B cell (primary cell): ENCODE measurements around the gene NELL1. TPM values are rescaled to one million over a fixed set of nuclear protein-coding genes. Genes with fewer than 3 reads are reported as not detected.

ENCODE experiments used
- ATAC-seq: fragments of 200-7000 bp; cut with Tn5 transposase; one replicate; pipeline ENCODE4 v1.10.0; 2021; ENCODE audit warnings: low read depth, mild to moderate bottlenecking, moderate number of reproducible peaks, moderate library complexity
- CTCF ChIA-PET: fragments of 350-600 bp; sonication (Branson Sonifier 250); formaldehyde crosslinking; loops from one replicate; lab custom pipeline; 2021; ENCODE audit warnings: antibody characterized with exemption, inconsistent platforms; lab: Charles Lee
- POLR2A ChIA-PET: fragments of 350-600 bp; sonication (Branson Sonifier 250); formaldehyde crosslinking; loops from one replicate; lab custom pipeline; 2021; ENCODE audit warnings: antibody characterized with exemption; lab: Charles Lee
- DNase-seq: peaks from one replicate; pipeline ENCODE4 v3.0.0; 2013
- H2AFZ ChIP-seq: 2 replicates; pipeline ENCODE4 v1.6.1; 2012; ENCODE audit warnings: mild to moderate bottlenecking, low read depth, low read length; ENCODE audit not compliant: insufficient read depth, poor library complexity, severe bottlenecking
- H3K27ac ChIP-seq, 2 donors: 1 replicate in 1 of 2; 2 replicates in 1 of 2; pipeline ENCODE4 v1.5.1; 2012 to 2013; ENCODE audit warnings: low read length in 2 of 2, mild to moderate bottlenecking in 2 of 2, moderate library complexity in 1 of 2
- H3K27me3 ChIP-seq, 4 experiments: fragments of 200-600 bp in 1 of 4; sonication (generic) in 1 of 4; replicated peaks in 1 of 4; 1 replicate in 2 of 4; 2 replicates in 2 of 4; pipeline versions ENCODE4 v1.6.1 to v1.7.0; 2013 to 2016; ENCODE audit warnings: low read length in 3 of 4, mild to moderate bottlenecking in 2 of 4, mixed read lengths in 1 of 4, moderate library complexity in 1 of 4; ENCODE audit not compliant: insufficient read depth in 4 of 4, control insufficient read depth in 3 of 4; ENCODE audit errors: control extremely low read depth in 1 of 4
- H3K36me3 ChIP-seq, 2 experiments: replicated peaks in 1 of 2; 1 replicate in 1 of 2; 2 replicates in 1 of 2; pipeline versions ENCODE4 v1.6.1 to v1.7.1; 2013; ENCODE audit warnings: low read length in 1 of 2; ENCODE audit not compliant: insufficient read depth in 2 of 2, control insufficient read depth in 1 of 2; ENCODE audit errors: control extremely low read depth in 1 of 2, extremely low read depth in 1 of 2
- H3K4me1 ChIP-seq, 2 donors: fragments of 200-600 bp in 1 of 2; sonication (generic) in 1 of 2; 1 replicate in 1 of 2; 2 replicates in 1 of 2; pipeline versions ENCODE4 v1.5.1 to v1.6.1; 2013 to 2017; ENCODE audit warnings: low read length in 2 of 2; ENCODE audit not compliant: control insufficient read depth in 2 of 2, insufficient read depth in 2 of 2
- H3K4me2 ChIP-seq: replicated peaks from 2 replicates; pipeline ENCODE3; 2012; ENCODE audit warnings: mild to moderate bottlenecking, low read depth, low read length; ENCODE audit not compliant: poor library complexity, severe bottlenecking
- H3K4me3 ChIP-seq, 5 experiments: fragments of 200-600 bp in 1 of 5; sonication (generic) in 1 of 5; 1 replicate in 3 of 5; 2 replicates in 2 of 5; pipeline versions ENCODE4 v1.5.1 to v1.7.0; 2011 to 2016; ENCODE audit warnings: low read length in 4 of 5, mild to moderate bottlenecking in 4 of 5, low read depth in 2 of 5, control low read depth in 1 of 5, moderate library complexity in 1 of 5; ENCODE audit not compliant: insufficient read depth in 1 of 5; ENCODE audit errors: control extremely low read depth in 1 of 5, extremely low read depth in 1 of 5
- H3K79me2 ChIP-seq: fragments of 200-600 bp; sonication (generic); one replicate; pipeline ENCODE4 v1.6.0; 2016; ENCODE audit warnings: low read length; ENCODE audit not compliant: control insufficient read depth, insufficient read depth
- H3K9ac ChIP-seq: fragments of 200-600 bp; sonication (generic); 2 replicates; pipeline ENCODE4 v1.6.1; 2017; ENCODE audit warnings: mild to moderate bottlenecking, low read length, moderate library complexity
- H3K9me3 ChIP-seq, 3 donors: one replicate each; pipeline versions ENCODE4 v1.6.1 to v1.7.1; 2013; ENCODE audit warnings: low read length in 2 of 3; ENCODE audit not compliant: control insufficient read depth in 2 of 3, insufficient read depth in 1 of 3; ENCODE audit errors: control extremely low read depth in 1 of 3
- H4K20me1 ChIP-seq: 2 replicates; pipeline ENCODE4 v1.6.0; 2012; ENCODE audit warnings: mild to moderate bottlenecking, low read length; ENCODE audit not compliant: insufficient read depth, control insufficient read depth, poor library complexity, severe bottlenecking
- H3K27ac Mint-ChIP-seq: one replicate; pipeline ENCODE4 v1.8.0; 2021; ENCODE audit warnings: mixed read lengths
- H3K27me3 Mint-ChIP-seq: one replicate; pipeline ENCODE4 v1.8.0; 2021; ENCODE audit warnings: mixed read lengths
- H3K4me1 Mint-ChIP-seq: one replicate; pipeline ENCODE4 v1.8.0; 2021; ENCODE audit warnings: mixed read lengths
- H3K4me3 Mint-ChIP-seq: one replicate; pipeline ENCODE4 v1.8.0; 2021; ENCODE audit warnings: mixed read lengths
- H3K9me3 Mint-ChIP-seq: one replicate; pipeline ENCODE4 v1.8.0; 2022; ENCODE audit warnings: mixed read lengths; ENCODE audit not compliant: insufficient read depth
- CTCF ChIP-seq: fragments of 200-600 bp; IDR thresholded peaks from one replicate; pipeline ENCODE4 v1.8.0; 2022; ENCODE audit warnings: antibody characterized with exemption, mild to moderate bottlenecking
- EZH2 ChIP-seq: IDR thresholded peaks from 2 replicates; pipeline ENCODE4 v1.6.1; 2012; ENCODE audit warnings: borderline replicate concordance, low read depth, mild to moderate bottlenecking, moderate library complexity, low read length; ENCODE audit not compliant: insufficient read depth, poor library complexity, severe bottlenecking
- whole genome bisulfite sequencing: methylation state at CpG from one replicate; pipeline ENCODE4 v1.1.5; 2013; ENCODE audit warnings: missing lambda C conversion rate; ENCODE audit not compliant: insufficient coverage; 5-methylcytosine and 5-hydroxymethylcytosine counted together
- intact Hi-C: fragments of 100-400 bp; cut with micrococcal nuclease; formaldehyde crosslinking; loops from one replicate; pipeline ENCODE4 v1.10.0; 2022
- polyA plus RNA-seq: library from polyadenylated mRNA; depleted of rRNA; stranded (reverse); fragments of >200 nt; gene quantifications from 2 replicates; pipeline ENCODE4 v1.2.3, GENCODE V29; 2012
- total RNA-seq, 2 donors: library from RNA; stranded (reverse); fragments of 120-200 nt in 1 of 2; gene quantifications; 1 replicate in 1 of 2; 2 replicates in 1 of 2; pipeline versions ENCODE4 v1.2.3 to v1.2.4, GENCODE V29; 2013 to 2022

Gene NELL1
- total and polyA plus RNA-seq, 2 donors (not counting 1 experiment from before 2014, with no cell fraction given) = not detected

- H3K27ac Mint-ChIP-seq = no peak overlapping the region
- no peaks in the 10 kb centered on the region for H3K4me1 ChIP-seq
- ATAC-seq = no peak
- no peak overlapping the region for H3K9ac ChIP-seq
- no peak overlapping the region for H3K4me3 Mint-ChIP-seq
- no peaks in the 10 kb centered on the region for H4K20me1 ChIP-seq
- H3K27ac ChIP-seq = no peak overlapping the region
- no peaks in the 10 kb centered on the region for H3K27me3 Mint-ChIP-seq
- DNase-seq = no peak
- intact Hi-C loops = no loop called here
- no peaks in the 10 kb centered on the region for H3K79me2 ChIP-seq
- no peak overlapping the region for H3K4me3 ChIP-seq
- no peaks in the 10 kb centered on the region for H3K36me3 ChIP-seq
- POLR2A ChIA-PET = no interaction called here
- H2AFZ ChIP-seq = no peak overlapping the region
- CTCF ChIA-PET = no interaction called here
- H3K4me1 Mint-ChIP-seq = no peaks in the 10 kb centered on the region
- H3K9me3 ChIP-seq = peaks cover 0 to 7% (median 0%) of the 10 kb centered on the region in 3 donors
- H3K9me3 Mint-ChIP-seq = peaks cover 9% of the 10 kb centered on the region
- 100% methylated on average over 1 of the region's 2 CpGs for WGBS
- TF ChIP-seq CTCF = no peak
- no peak for TF ChIP-seq EZH2
- no peaks in the 10 kb centered on the region for H3K27me3 ChIP-seq
- no peak overlapping the region for H3K4me2 ChIP-seq
These were observed 820.2 kb downstream of the NELL1 start for GRCh38 chr11:21489416-21490115.

- H3K27ac ChIP-seq = no peak overlapping the region
- no peaks in the 10 kb centered on the region for H3K79me2 ChIP-seq
- H3K9me3 ChIP-seq = no peaks in the 10 kb centered on the region
- H3K27me3 ChIP-seq = no peaks in the 10 kb centered on the region
- no peak overlapping the region for H3K4me2 ChIP-seq
- Mint-ChIP-seq H3K27ac (no peak overlapping the region), H3K9me3 (peaks cover 7% of the 10 kb centered on the region), H3K4me3 (no peak overlapping the region), H3K27me3 (no peaks in the 10 kb centered on the region), H3K4me1 (no peaks in the 10 kb centered on the region)
- no peaks in the 10 kb centered on the region for H3K36me3 ChIP-seq
- POLR2A ChIA-PET = no interaction called here
- no peak overlapping the region for H3K9ac ChIP-seq
- H4K20me1 ChIP-seq = no peaks in the 10 kb centered on the region
- TF ChIP-seq EZH2 (no peak), CTCF (no peak)
- intact Hi-C loops = no loop called here
- no peak for DNase-seq
- H2AFZ ChIP-seq = no peak overlapping the region
- no peak for ATAC-seq
- H3K4me1 ChIP-seq = no peaks in the 10 kb centered on the region
- WGBS = no CpG with 5 or more reads among the region's 1 CpG
- no peak overlapping the region for H3K4me3 ChIP-seq
- CTCF ChIA-PET = no interaction called here
These were observed 823.5 kb downstream of the NELL1 start for GRCh38 chr11:21492931-21493330.
